ENCODE results near the gene EEIG2.

EEIG2 gene

DNA sequence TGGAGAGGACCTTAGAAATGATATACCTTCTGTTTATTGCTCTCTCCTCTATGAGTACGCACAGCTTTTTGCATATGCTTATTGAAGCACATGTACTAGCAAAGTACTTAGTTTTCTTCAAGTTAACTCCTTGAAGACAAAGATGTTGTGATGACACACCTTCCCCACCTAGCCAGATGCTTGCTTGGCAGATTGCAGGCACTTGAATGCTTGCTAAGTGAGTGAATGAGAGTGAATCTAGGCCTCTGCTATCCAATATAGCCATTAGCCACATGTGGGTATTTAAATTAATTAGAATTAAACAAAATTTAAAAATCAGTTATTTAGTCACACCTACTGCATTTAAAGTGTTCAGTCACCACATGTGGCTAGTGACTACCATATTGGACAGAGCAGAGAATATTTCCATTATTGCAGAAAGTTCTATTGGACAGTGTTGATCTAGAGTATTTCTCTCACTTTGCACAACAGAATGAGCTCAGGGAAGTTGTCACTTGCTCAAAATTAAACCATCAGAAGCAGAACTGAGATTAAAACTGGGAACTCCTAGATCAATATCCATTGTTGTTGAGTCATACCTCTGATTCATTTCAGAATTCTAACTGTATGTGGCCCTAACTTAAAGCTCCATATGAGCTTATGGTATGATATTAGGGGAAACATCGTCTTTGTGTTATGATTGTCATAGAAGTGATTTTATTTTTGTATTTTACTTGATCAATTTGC, 8.6 kb upstream of the EEIG2 start:
- DNase-seq, result no peak

DNA sequence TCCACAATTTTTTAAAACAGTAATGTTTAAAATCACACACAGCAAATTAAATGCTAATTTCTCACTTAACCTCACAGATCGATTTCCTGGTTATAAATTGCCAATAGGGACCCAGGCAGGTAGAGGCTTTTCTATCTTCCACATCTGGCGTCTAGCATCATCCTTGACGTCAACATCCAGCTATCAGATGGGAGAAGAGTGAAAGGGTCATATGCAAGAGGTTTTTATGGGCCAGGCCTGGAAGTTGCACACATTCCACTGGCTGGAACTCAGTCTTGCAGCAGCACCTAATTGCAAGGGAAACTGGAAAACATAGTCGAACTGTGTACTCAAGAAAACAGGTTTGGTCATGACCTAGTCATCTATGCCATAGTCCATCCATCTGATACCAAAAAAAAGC, 6.0 kb upstream of the EEIG2 start:
- DNase-seq, result no peak

DNA sequence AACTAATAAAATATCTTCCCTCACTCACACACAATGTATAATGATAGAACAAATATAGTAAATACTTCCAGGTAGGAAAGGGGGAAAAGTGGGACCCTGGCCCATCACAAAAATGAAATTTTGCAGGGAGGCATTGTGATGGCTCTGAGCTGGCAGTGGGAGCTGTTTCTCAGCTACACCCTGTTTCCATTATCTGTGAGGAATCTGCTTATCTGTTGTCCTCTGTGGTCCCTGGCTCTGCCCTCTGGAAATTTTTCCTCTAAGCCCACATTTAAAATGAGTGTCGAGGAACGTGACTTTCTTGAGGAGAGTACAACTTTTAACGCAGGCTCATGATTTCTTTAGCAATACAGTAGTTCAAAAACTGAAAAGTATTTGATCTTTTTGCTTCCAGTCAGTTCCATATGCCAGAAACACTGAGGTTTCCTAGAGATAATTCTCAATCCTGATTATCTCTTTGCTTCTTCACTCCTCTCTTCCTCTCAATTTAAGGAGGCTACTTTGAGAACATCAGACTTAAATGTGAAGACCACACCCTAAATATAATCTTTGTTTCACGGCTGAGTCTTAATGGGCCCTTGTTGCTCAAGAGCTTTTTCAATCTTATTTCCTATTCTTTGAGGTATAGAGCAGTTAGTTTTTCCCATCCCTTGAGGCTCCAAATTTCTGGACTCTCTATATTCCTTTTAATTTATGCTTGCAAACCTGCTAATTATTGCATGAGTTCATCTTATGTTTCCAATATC, 5.0 kb upstream of the EEIG2 start:
- no peak for DNase-seq

DNA sequence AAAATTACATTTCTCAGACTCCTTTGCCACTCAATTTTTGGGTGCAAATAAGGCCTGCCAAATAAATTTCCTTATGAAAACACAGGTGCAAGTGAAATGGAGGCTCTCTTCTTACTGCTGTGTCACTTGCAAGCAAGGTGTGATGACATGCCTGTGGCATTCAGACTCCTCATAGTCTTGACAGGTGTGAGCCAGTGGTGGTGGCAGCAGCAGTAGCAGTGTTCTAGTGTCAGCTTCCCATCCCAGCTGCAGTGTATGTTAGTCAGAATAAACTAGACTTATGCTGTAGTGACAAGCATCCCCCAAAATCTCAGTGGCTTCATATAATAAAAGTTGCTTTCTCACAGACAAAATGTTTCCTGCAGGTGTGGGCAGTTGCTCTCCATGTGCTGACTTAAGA, 3.8 kb upstream of the EEIG2 start:
- DNase-seq, result no peak

DNA sequence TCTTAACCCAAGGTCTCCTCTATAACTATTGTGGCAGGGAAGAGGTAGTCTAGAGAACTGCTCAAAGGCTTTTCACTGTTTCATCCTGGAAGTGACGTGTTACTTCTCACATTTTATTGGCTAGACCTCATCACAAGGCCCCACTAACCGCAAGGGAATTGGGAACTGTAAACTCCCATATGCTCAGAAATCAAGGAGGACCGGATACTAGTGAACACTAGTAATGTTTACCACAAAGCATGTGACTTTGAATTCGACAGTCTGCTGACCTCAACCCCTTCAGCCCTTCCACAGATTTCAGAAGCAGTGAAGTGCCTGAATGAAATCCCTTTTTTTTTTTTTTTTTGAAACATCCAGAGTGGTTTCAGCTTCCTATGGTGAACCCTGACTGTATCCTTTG, 3.4 kb upstream of the EEIG2 start:
- DNase-seq, result no peak

DNA sequence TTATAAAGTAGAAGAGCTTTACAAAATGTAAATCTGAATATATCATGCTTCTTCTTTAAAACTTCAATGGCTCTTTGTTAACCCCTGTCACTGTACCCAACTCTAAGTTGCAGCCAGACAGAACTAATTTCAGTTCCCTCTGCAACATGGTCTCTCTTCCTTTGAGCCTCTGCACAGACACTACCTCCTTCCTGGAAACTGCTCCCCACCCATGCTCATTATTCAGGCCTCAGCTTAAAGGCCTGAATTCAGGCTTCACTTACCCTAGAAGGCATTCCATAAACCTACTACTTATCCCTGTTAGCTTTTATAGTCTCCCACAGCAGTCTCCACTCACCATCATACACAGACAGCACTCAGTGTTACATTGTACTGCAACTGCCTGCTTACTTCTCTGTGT, 2.6 kb upstream of the EEIG2 start:
- no peak for DNase-seq

DNA sequence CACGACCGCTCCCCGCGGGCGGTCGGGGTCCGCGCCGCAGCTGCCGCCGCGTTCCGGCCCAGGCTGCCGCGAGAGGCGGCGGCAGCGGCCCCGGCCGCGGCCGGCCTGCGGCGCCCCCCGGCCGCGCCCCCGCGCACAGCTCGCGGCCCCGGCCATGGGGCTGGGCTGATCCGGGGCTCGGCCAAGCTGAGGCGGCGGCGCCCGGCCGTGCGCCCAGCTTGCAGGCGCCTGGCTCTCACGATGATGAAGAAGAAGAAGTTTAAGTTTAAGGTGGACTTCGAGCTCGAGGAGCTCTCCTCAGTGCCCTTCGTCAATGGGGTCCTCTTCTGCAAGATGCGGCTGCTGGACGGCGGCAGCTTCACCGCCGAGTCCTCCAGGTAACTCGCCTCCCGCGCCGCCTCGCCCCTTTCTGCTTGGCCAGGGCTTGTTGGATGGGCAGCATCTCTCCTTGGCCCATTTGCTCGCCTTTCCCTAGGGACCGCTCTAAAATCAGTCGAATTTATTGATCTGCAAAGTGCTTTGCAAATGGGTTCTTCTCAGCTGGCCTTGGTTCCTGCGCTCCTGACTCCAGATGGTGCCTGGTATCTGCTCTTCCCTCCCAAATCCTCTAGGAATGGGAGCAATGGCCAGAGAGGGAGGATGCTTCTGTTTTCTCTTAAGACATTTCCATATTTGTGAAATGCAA, 431 bp downstream of the EEIG2 start:
- DNase-seq, result peak; percentile 73

DNA sequence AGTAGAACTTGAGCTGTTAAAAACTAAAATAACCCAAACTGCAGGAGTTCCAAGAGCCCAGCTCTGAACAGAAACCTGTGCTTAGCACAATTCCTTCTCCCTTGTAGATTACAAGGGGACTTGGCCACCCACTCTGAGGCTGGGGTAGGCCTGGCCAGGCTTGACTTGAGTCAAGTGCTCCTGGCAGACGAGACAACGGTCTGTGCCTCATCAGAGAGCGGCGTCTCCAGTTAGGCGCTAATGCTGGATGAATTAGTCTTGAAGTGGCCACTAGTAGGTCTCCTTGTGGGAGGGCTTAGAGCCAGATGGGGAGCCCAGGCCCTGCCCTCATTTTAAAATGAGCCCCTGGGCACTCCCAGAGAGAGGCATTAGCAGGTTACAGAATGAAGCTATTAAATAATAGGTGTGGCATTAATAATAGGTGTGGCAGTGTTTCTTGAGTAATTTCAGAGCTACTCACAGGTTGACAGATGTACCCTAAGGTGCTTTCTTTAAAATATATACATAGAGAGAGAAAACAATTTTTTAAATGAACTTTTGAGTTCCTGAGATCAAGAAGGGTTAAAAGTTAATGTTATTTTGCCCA, 1.1 kb downstream of the EEIG2 start:
- DNase-seq, result peak; percentile 46

DNA sequence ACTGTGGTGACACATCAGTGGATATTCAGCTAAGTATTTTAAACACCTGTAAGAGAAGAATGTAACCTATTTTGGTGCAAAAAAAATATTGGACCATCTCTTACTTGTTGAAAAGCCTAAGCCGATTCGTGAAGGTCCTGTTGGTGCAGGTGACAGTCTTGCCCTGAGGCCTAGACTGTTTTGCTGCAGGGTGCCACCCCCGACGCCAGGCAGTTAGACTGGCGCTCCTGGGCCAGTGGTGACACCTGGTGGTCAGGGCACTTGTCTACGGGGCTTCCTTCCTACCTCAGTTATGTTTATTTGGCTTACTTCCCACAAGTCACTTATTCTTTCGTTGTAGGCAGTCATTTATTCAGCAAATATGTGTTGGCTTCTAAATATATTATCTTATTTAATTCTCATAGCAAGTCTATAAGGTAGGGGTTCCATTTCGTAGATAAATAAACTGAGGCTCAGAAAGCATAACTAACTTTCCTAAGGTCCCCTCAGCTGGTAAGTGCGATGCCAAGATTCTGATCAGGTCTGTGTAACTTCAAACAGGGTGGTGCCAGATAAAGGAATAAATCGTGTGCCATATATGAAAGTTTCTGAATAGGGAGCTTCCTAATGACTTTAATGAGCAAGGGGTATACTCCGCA, 1.9 kb downstream of the EEIG2 start:
- no peak for DNase-seq

DNA sequence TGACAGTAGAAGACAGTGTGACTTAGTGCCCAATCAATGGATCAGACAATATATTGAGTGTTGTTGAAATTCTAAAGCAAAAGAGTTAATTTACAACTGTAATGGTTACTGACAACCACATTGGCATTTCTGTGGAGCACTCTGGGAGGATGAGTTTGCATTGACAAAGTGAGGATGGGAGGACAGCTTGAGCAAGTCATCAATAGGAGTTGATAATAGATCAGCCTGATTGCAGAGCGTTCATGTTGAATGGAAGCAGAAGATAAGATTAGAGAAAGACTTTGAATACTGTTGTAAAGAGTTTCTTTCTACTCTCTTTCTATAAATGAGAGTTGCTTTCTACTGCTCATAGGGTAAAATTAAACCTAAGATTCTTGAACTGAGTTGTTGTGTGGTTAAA, 3.9 kb downstream of the EEIG2 start:
- no peak for DNase-seq

DNA sequence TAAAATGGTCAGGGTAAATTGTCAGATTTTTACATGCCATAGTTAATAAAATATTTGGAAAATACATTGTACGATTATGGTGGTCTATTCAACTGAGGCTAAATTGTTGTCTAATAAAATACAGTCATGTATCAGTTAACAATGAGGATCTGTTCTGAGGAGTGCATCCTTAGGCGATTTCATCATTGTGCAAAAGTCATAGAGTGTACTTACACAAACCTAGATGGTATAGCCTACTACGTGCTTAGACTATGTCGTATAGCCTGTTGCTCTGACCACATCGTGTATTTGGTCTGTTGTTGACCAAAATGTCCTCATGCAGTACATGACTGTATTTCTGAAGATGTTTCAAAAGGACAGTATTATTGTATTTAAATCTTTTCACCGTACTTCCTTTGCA, 5.2 kb downstream of the EEIG2 start:
- no peak for DNase-seq

DNA sequence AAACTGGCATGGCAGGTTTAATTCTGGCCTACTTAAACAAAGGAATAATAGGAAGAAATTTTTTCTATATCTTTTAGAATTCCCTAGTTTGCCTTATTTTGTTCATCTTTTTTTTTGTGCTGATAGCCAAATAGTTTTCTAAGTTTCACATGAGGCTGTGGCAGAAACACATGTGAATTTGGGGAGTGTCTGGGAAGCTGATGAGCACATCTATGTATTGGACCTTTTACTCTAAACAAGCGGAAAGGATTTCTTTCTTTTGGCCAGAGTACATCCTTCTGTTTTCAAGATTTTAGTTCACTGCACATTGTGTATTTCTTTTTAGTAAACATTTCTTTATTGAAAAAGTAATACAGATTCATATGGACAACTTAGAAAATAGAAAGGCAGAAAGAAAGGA, 5.6 kb downstream of the EEIG2 start:
- DNase-seq, result no peak

DNA sequence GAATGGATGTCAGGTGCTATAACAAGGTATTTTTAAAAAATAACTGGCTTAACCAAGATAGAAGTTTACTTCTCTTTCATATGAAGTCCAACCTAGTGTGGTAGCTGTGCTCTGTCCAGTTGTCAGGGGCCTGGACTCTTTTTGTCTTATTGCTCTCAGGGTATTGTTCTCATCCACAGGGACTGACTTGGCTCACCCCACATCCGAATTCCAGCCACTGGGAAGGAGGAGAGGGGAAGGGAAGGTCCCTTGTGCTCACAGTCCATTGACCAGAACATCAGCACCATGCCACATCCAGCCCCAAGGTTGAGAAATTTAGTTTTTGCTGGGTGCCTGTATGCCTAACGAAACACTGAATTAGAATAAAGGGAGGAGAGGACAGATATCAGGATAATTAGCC, 8.7 kb downstream of the EEIG2 start:
- no peak for DNase-seq

DNA sequence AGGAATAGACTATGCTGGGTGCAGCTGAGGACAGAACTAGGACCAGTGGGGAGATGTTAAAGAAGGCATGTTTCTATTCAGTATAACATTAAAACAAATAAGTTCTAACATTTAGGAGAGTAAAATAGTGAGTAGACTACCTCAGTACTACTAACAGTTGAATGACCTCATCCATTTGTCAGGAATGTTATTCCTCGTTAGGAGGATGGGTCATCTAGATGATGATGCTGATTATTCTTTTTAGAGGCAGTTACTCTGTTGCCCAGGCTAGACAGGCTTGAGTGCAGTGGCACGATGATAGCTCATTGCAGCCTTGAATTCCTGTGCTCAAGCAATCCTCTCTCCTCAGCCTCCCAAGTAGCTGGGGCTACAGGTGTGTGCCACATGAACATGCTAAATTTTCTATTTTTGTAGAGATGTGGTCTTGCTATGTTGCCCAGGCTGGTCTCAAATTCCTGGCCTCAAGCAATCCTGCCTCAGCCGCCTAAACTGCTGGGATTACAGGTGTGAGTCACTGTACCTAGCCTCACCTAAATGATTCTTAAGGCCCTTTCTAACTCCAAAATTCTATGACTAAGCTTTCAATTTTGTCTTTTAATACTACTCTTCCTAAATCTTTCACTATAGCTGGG, 9.3 kb downstream of the EEIG2 start:
- DNase-seq, result no peak

DNA sequence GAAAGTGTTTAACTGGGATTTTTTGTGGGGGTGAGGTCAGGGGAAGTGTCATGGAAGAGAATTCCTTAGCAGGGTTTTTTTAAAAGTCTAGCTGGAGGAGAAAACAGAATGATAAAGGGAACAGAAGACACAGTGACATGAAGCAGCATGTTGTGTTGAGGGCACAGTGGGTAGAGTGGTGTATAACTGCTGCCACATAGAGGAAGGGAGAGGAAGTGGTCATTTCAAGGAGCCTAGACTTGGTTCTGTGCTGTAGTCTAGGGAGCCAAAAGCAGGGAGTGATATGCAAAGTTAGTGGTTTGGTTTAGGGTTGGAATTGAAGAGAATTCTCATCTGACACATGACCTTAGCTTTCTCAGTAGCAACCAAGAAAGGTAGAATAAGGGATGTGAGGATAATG, 10.2 kb downstream of the EEIG2 start:
- DNase-seq, result no peak

DNA sequence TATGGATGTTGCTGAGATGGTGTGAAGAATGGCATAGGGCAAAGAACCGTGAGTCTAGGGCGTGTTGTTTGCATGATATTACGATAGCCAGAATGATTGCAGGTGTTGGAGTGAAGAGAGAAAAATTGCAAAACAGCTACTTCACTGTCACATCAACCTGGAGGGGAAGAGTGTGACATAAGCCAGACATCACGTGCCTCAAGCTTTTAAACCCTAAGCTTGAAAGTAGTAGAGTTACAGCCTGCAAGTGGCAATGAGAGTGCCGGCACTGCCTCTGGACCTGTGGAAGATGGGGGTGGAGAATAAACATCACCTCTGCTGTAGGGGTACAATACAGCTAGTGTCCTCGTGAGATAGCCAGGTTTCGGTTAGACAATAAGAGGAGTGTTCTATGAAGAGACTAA, 11.1 kb downstream of the EEIG2 start:
- DNase-seq, result no peak

DNA sequence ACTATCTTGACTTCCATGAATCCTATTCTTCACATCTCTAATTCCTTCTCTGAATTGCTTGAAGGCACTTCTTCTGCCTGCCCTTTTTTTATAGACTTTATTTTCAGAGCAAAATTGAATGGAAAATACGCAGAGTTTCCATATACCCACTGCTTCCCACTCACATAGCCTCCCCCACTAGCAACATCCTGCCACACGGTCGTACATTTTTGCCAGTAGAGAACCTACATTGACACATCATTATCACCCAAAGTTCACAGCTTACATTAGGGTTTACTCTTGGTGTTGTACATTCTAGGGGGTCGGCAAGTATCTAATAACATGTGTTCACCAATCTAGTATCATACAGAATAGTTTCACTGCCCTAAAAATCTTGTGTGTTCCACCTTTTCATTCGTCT, 12.3 kb downstream of the EEIG2 start:
- no peak for DNase-seq

DNA sequence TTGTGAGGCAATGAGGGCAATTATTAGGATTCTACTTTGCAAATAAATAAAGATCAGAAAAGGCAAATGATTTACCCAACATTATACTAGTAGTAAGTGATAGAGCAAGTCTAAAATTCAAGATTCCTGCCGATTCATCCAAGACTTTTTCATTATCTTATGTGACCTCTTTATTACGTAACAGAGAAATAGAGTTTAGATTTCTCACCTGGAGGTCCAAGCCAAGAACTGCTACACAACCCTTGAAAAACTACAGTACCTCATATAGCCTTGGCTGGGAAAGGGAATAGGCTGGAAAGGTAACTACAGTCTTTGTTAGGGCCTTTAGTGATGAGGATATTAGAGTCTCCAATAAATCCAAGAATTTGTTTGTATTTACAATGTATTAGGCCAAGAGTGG, 13.3 kb downstream of the EEIG2 start:
- DNase-seq, result no peak

DNA sequence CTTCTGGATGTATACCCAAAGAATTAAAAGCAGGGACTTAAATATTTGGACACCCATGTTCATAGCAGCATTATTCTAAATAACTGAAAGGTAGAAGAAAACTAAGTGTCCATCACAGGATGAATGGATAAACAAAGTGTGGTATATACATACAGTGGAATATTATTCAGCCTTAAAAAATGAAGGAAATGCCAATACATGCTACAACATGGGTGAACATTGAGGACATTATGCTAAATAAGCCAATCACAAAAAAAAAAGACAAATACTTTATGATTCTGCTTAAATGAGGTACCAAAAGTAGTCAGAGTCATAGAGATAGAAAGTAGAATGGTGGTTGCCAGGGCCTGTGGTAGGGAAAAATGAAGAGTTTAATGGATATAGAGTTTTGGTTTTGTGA, 14.1 kb downstream of the EEIG2 start:
- DNase-seq, result no peak

DNA sequence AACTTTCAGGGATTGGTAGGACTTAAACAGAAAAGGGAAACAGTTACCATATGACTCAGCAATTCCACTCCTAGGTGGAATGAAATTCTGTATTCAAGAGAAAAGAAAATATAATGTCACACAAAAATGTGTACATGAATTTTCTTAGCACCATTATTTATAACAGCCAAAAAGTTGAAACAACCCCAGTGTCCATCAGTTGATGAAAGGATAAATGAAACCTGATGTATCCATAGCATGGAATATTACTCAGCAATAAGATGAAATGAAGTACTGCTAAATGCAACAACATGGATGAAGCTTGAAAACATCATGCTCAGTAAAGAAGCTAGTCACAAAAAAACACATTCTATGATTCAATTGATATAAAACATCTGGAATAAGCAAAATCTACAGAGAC, 15.5 kb downstream of the EEIG2 start:
- DNase-seq, result no peak

DNA sequence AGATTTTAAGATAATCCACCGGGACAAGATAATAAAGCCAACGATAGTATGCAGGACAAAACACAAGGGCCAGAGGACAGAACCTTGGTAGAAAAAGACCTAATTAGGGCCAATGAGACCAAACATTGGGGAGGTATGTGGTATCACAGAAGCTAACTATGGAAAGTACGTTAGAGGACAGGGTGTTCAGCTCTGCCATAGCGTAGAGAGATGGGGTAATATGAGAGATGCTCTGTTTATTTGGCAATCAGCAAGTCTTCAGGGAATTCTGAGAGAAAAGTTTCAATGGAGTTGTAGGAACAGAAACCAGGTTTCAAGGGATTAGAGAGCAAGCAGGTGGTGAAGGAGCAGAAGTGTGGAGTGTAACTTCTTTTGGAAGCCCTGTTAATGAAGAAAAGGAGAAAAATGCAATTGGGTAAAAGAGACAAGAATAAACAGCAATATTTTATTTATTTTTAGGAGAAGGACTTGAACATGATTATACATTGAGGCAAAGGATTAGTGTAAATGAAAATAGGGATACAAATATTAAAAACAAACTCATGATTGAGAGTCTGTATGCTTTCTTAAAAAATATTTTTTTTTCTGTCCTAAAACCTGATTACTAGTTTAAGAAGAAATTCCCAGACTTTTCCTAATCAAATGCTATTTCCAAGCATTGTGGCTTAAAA, 24.0 kb downstream of the EEIG2 start:
- no peak for DNase-seq

DNA sequence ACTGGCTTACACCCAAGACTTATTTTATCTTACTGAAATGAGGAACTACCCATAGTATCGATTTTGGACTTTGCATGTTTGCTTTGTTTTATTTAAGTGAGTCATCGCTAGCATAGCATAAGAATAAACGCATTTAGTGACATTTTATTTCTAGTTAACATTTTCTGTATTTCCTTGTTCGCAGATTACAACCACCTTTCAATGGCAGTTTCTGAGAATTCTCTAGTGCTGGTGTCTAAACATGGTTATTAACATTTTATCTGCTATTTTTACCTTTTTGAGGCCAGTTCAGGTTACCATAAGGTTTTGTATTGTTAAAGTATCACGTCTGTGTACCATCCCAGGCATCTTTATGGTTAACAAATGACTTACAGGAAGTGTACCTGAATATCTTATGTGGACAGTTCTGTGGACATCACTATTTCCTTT, 24.5 kb downstream of the EEIG2 start:
- no peak for DNase-seq
